Stimulated activated CD8-positive, alpha-beta memory T cell treated with anti-CD3 and anti-CD28 coated beads, Interleukin-7, amount 100 ng/mL, for 48 hours (primary cell): ENCODE measurements around the gene SLC25A29.
"Not testable (repeated sequence)": the region's sequence is repeated elsewhere in the genome, so short reads cannot be mapped to it uniquely, and the experiment has no call there.

Source experiments
- DNase-seq, 2 donors: peaks; one replicate each; pipeline ENCODE4 v3.0.0-alpha.2; 2020; ENCODE audit warnings: low read depth in 1 of 2; ENCODE audit errors: extremely low read depth in 1 of 2

Gene SLC25A29

GRCh38 chr14:100283984-100284881, 22.0 kb downstream of the SLC25A29 start:
- no peak for DNase-seq

DNA sequence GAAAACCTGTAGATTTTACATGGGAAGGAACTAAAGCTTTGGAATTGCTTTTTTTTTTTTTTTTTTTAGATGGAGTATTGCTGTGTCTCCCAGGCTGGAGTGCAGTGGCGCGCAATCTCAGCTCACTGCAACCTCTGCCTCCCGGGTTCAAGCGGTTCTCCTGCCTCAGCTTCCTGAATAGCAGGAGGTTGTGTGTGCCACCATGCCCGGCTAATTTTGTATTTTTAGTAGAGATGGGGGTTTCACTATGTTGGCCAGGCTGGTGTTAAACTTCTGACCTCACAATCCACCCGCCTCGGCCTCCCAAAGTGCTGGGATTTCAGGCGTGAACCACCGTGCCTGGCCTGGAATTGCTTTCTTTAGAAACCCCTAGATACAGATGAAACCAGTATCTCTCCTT, 22.8 kb downstream of the SLC25A29 start:
- DNase-seq = not testable (repeated sequence)

GRCh38 chr14:100282766-100283419, 23.4 kb downstream of the SLC25A29 start:
- DNase-seq = no peak

DNA sequence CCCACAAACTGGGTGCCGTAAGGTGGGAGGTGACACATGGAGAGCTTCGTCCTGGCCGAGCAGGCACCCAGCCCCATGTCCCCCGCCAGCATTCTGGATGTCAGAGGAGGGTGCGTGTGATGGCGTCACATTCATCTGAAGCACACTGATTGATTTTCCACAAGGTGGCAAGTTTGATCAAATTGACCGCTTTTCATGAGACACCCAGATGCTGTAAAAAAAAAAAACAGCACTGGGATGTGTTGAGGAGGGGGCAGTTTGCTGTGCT, 24.2 kb downstream of the SLC25A29 start:
- no peak for DNase-seq

GRCh38 chr14:100281286-100282082, 24.8 kb downstream of the SLC25A29 start:
- DNase-seq = no peak

DNA sequence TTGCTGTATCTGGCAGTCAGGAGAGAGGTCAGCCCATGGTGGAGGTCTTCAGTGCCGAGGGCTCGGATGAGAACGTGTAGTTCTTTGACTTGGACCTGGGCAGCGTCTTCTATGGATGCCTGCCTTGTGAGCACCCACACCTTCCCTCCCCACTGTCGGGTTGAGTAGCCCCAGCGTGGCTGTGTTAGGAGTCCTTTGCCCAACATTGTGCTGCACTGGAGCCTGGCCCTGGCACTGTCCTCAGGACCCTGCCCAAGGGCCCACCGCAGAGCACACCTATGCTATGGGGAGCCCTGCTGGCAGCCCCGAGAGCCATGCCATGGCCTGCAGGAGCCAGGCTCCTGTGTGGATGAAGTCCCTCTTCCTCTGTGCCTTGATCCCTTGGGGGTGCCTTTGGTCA, 26.7 kb downstream of the SLC25A29 start:
- no peak for DNase-seq

- no peak for DNase-seq
Observed at GRCh38 chr14:100279133-100279532, 27.1 kb downstream of the SLC25A29 start.

- no peak for DNase-seq
Observed at GRCh38 chr14:100278702-100279101, 27.5 kb downstream of the SLC25A29 start.

GRCh38 chr14:100275214-100275613, 31.0 kb downstream of the SLC25A29 start:
- no peak for DNase-seq

GRCh38 chr14:100274250-100274649, 32.0 kb downstream of the SLC25A29 start:
- no peak for DNase-seq

DNA sequence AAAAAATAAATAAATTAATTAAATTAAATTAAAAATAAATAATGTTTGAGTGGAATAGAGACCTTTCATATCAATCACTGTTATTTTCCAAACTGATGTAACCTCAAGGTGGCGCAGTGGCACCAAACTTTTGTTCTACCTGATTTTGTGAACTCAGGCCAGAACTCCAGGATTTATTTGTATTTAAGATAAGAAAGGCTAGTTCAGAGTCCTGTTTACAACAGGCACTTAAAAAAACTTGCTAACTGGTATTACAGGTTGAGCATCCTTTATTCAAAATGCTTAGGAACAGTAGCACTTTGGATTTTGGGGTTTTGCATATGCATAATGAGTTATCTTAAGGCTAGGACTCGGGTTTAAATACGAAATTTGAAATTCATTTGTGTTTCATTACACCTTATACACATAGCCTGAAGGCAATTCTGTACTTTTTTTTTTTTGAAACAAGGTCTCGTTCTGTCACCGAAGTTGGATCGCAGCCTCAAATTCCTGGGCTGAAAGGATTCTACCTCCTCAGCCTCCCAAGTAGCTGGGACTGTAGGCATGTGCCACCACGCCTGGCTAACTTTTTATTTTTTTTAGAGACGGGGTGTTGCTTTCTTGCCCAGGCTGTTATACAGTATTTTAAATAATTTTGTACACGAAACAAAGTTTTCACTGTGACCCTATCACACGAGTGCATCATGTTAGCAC, 34.9 kb downstream of the SLC25A29 start:
- no peak for DNase-seq

GRCh38 chr14:100268591-100269207, 37.5 kb downstream of the SLC25A29 start:
- no peak for DNase-seq

GRCh38 chr14:100267990-100268389, 38.3 kb downstream of the SLC25A29 start:
- DNase-seq = no peak

DNA sequence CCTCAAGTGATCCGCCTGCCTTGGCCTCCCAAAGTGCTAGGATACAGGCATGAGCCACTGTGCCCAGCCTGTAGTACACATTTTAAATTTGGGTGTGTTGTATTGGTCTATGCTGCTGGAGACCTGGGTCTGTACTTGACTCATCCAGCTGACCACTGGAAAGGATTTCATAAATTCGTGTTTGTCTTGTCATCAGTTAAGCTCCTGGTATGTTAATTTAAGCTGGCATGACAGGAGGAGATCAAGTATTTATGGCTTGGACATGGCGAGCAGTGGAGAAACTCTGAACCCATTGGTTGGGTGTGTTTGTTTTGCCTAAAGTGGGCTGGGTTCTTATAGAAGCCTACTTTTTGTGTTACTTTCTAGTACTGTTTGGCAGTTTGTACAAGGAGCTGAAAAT, 43.1 kb downstream of the SLC25A29 start:
- no peak for DNase-seq

- no peak for DNase-seq
Observed at GRCh38 chr14:100262545-100262944, 43.7 kb downstream of the SLC25A29 start.

DNA sequence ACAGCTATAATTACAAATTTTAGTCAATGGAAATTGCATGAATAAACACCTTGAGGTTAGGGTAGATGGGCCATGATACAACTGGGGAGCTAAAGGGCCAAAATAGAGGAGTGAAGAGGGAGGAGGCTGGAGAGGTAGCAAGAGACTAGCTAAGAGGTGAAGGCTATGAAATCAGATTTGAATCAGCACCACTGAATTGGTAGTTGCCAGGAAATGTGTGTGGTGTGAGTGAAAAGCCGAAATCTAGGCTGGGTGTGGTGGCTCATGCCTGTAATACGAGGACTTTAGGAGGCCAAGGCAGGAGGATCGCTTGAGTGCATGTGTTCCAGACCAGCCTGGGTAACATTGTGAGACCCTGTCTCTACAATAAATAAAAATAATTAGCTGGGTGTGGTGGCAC, 44.6 kb downstream of the SLC25A29 start:
- no peak for DNase-seq

DNA sequence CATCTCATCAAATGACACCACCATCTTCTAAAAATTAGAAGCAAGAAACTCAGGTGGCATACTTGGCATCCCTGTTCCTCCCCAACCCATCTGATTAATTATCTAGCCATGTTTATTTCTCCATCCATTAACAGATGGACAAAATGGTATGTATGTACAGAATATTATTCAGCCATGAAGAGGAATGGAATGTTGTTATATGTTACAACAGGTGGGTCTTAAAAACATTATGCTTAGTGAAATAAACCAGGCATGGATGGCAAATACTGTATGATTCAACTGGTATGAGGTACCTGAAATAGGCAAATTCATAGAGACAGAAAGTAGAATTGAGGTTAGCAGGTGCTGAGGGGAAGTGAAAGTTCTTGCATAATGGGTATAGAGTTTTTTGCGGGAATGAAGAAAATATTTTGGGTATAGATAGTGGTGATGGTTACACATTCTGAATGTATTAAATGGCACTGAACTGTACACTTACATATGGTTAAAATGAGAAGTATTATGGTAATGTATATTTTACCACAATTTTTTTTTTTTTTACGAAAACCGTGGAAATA, 49.8 kb downstream of the SLC25A29 start:
- no peak for DNase-seq

GRCh38 chr14:100252684-100253083, 53.6 kb downstream of the SLC25A29 start:
- DNase-seq = no peak

DNA sequence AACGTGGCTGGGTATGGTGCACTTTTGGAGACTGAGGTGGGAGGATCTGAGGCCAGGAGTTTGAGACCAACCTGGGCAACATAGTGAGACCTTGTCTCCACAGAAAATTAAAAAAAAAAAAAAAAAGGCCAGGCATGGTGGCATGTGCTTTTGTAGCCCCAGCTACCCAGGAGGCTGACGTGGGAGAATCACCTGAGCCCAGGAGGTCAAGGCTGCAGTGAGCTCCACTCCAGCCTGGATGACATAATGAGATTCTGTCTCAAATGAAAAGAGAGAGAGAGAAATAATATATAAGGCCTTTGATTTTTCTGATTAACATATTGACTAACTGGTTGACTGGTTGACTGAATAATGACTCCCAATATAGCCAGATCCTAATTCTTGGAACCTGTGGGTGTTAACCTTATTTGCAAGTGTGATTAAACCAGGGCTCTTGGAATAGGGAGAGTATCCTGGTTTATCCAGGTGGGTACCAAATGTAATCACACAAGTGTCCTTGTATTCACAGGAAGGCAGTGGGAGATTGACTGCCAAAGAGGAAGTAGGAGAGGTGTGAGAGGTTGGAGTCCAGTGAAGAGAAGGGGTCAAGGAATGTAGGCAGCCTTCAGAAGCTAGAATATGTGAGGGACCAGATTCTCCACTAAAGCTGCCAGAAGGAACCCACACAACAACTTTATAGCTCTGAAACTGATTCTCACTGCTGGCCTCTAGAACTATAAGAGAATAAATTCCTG, 55.3 kb downstream of the SLC25A29 start:
- DNase-seq = no peak
